HepG2 (cell line): ENCODE results near the gene APOC4. TPM values are rescaled to one million over a fixed set of nuclear protein-coding genes. Genes with fewer than 3 reads are reported as not detected.

ENCODE experiments used
- CREB1 ChIP-seq, 2 experiments: fragments of 450-650 bp in 1 of 2; IDR thresholded peaks; 2 replicates each; pipeline ENCODE4 v1.6.1; 2016 to 2017; ENCODE audit warnings: control low read depth in 1 of 2, mild to moderate bottlenecking in 1 of 2, missing compliant biosample characterization in 1 of 2, missing genetic modification characterization in 1 of 2
- HNF1A ChIP-seq, 2 experiments: sonication (generic) in 1 of 2; formaldehyde crosslinking in 1 of 2; IDR thresholded peaks; 2 replicates each; pipeline versions ENCODE4 v1.4.0 to v1.6.1; 2016 to 2020; ENCODE audit warnings: borderline replicate concordance in 1 of 2, low read depth in 1 of 2, mild to moderate bottlenecking in 1 of 2, missing genetic modification reagents in 1 of 2
- HOXA3 ChIP-seq: sonication (generic); formaldehyde crosslinking; IDR thresholded peaks from 2 replicates; pipeline ENCODE4 v1.5.0; 2020; ENCODE audit warnings: missing genetic modification reagents
- KDM3A ChIP-seq: IDR thresholded peaks from 2 replicates; pipeline ENCODE4 v1.6.1; 2018; ENCODE audit warnings: low read depth, missing compliant biosample characterization
- MTA1 ChIP-seq: sonication (generic); formaldehyde crosslinking; IDR thresholded peaks from 2 replicates; pipeline ENCODE4 v1.4.0; 2020; ENCODE audit warnings: missing genetic modification reagents, mild to moderate bottlenecking, borderline replicate concordance
- NFE2L1 ChIP-seq: sonication (generic); formaldehyde crosslinking; IDR thresholded peaks from 2 replicates; pipeline ENCODE4 v1.4.0; 2020; ENCODE audit warnings: missing genetic modification reagents, mild to moderate bottlenecking, borderline replicate concordance
- NFE2L2 ChIP-seq: fragments of 150-350 bp; IDR thresholded peaks from 2 replicates; pipeline ENCODE4 v1.6.1; 2014; ENCODE audit warnings: low read length
- NONO ChIP-seq, 2 experiments: fragments of 450-650 bp in 1 of 2; sonication (generic) in 1 of 2; formaldehyde crosslinking in 1 of 2; IDR thresholded peaks in 1 of 2; conservative IDR thresholded peaks in 1 of 2; 2 replicates each; pipeline versions ENCODE4 v1.6.1 to v1.8.0; 2017 to 2022; ENCODE audit warnings: mild to moderate bottlenecking in 1 of 2, missing genetic modification reagents in 1 of 2, moderate library complexity in 1 of 2
- USF2 ChIP-seq, 2 experiments: sonication (generic) in 1 of 2; formaldehyde crosslinking in 1 of 2; IDR thresholded peaks; 2 replicates each; pipeline versions ENCODE4 v1.5.1 to v1.6.1; 2011 to 2020; ENCODE audit warnings: borderline replicate concordance in 1 of 2, low read depth in 1 of 2, low read length in 1 of 2, mild to moderate bottlenecking in 1 of 2, missing genetic modification reagents in 1 of 2, moderate library complexity in 1 of 2
- ZNF234 ChIP-seq: sonication (generic); formaldehyde crosslinking; conservative IDR thresholded peaks from 2 replicates; pipeline ENCODE4 v1.5.1; 2020; ENCODE audit warnings: mild to moderate bottlenecking, missing genetic modification reagents
- polyA plus RNA-seq, 8 experiments: library from polyadenylated mRNA; depleted of rRNA in 3 of 8; stranded (reverse) in 7 of 8; unstranded in 1 of 8; fragments of >200 nt; fragmentation: Illumina TruSeq in 4 of 8; extraction: Trizol in 4 of 8; gene quantifications; 2 replicates each; pipeline versions ENCODE4 v1.2.1 to v1.2.3, GENCODE V29; 2011 to 2016; ENCODE audit warnings: low read depth in 4 of 8, missing spikeins in 1 of 8, mixed read lengths in 1 of 8; ENCODE audit not compliant: insufficient read depth in 1 of 8
- total RNA-seq, 5 experiments: library from RNA; depleted of rRNA; stranded (reverse); fragments of >200 nt; fragmentation: Illumina TruSeq; extraction: Trizol; gene quantifications; 2 replicates each; pipeline ENCODE4 v1.2.3, GENCODE V29; 2016; ENCODE audit warnings: low read depth in 1 of 5
- TF ChIP-seq, protein P1 (sequence below): sonication (generic); formaldehyde crosslinking; IDR thresholded peaks from 2 replicates; pipeline ENCODE4 v1.4.0; 2020; ENCODE audit warnings: missing genetic modification reagents
- TF ChIP-seq, protein P2 (sequence below): sonication (generic); formaldehyde crosslinking; IDR thresholded peaks from 2 replicates; pipeline ENCODE4 v1.4.0; 2020; ENCODE audit warnings: missing genetic modification reagents, mild to moderate bottlenecking, borderline replicate concordance

The APOC4 gene
- total and polyA plus RNA-seq, 2 of the 13 experiments (the other 11 are each of a cell fraction or from before 2014, with no cell fraction given) = 0.46 TPM; not detected in 1

- TF ChIP-seq USF2 (IDR thresholded peaks at IDR 0.05; ENCODE audit: low read depth, low read length) = no peak
- peak; percentile 65; the same call in 1 of the 2 replicates for TF ChIP-seq USF2 (CRISPR knock-in tag; IDR thresholded peaks at IDR 0.05; ENCODE audit: borderline replicate concordance)
- TF ChIP-seq, protein P1, sequence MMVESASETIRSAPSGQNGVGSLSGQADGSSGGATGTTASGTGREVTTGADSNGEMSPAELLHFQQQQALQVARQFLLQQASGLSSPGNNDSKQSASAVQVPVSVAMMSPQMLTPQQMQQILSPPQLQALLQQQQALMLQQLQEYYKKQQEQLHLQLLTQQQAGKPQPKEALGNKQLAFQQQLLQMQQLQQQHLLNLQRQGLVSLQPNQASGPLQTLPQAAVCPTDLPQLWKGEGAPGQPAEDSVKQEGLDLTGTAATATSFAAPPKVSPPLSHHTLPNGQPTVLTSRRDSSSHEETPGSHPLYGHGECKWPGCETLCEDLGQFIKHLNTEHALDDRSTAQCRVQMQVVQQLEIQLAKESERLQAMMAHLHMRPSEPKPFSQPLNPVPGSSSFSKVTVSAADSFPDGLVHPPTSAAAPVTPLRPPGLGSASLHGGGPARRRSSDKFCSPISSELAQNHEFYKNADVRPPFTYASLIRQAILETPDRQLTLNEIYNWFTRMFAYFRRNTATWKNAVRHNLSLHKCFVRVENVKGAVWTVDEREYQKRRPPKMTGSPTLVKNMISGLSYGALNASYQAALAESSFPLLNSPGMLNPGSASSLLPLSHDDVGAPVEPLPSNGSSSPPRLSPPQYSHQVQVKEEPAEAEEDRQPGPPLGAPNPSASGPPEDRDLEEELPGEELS (CRISPR knock-in tag) = 0 out of 2 replicates have a peak, but pooled peaks have one; percentile 4
- TF ChIP-seq HOXA3 (CRISPR knock-in tag) = peak; percentile 13; the same call in 1 of the 2 replicates
- peak; percentile 97 for TF ChIP-seq MTA1 (CRISPR knock-in tag)
- TF ChIP-seq, protein P2, sequence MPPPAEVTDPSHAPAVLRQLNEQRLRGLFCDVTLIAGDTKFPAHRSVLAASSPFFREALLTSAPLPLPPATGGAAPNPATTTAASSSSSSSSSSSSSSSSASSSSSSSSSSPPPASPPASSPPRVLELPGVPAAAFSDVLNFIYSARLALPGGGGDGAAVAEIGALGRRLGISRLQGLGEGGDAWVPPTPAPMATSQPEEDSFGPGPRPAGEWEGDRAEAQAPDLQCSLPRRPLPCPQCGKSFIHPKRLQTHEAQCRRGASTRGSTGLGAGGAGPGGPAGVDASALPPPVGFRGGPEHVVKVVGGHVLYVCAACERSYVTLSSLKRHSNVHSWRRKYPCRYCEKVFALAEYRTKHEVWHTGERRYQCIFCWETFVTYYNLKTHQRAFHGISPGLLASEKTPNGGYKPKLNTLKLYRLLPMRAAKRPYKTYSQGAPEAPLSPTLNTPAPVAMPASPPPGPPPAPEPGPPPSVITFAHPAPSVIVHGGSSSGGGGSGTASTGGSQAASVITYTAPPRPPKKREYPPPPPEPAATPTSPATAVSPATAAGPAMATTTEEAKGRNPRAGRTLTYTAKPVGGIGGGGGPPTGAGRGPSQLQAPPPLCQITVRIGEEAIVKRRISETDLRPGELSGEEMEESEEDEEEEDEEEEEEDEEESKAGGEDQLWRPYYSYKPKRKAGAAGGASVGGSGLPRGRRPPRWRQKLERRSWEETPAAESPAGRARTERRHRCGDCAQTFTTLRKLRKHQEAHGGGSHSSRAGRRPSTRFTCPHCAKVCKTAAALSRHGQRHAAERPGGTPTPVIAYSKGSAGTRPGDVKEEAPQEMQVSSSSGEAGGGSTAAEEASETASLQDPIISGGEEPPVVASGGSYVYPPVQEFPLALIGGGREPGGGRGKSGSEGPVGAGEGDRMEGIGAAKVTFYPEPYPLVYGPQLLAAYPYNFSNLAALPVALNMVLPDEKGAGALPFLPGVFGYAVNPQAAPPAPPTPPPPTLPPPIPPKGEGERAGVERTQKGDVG = no peak
- no peak for TF ChIP-seq ZNF234 (CRISPR knock-in tag)
- TF ChIP-seq KDM3A (CRISPR knock-in tag) = no peak
- no peak for TF ChIP-seq NFE2L1
- TF ChIP-seq CREB1 (IDR thresholded peaks at IDR 0.05) = no peak
- TF ChIP-seq CREB1 (CRISPR knock-in tag; IDR thresholded peaks at IDR 0.05) = no peak
- no peak for TF ChIP-seq NFE2L2
- TF ChIP-seq HNF1A (IDR thresholded peaks at IDR 0.05; ENCODE audit: low read depth) = no peak
- TF ChIP-seq HNF1A (CRISPR knock-in tag; IDR thresholded peaks at IDR 0.05; ENCODE audit: borderline replicate concordance) = peak; percentile 55; the same call in 1 of the 2 replicates
- no peak for TF ChIP-seq NONO (IDR thresholded peaks at IDR 0.05)
- peak; percentile 66 for TF ChIP-seq NONO (CRISPR knock-in tag; conservative IDR thresholded peaks at IDR 0.05)
Observed at GRCh38 chr19:44905437-44906160, 36.4 kb upstream of the APOC4 start, which contains the start of gene APOE (continued).
